HG03378 (cell line): ENCODE data around the gene ATP2B3.
"Not testable (repeated sequence)": the region's sequence is repeated elsewhere in the genome, so short reads cannot be mapped to it uniquely, and the experiment has no call there.

Source experiments
- ATAC-seq: cut with Tn5 transposase; IDR thresholded peaks from one replicate; pipeline ENCODE4 v1.9.1; 2021; ENCODE audit warnings: mild to moderate bottlenecking, moderate library complexity; ENCODE audit not compliant: unreplicated experiment

The ATP2B3 gene

GRCh38 chrX:153592091-153592833, 74.8 kb downstream of the ATP2B3 start:
- ATAC-seq, result no peak

- ATAC-seq, result no peak
Measured at GRCh38 chrX:153592966-153593688, 75.7 kb downstream of the ATP2B3 start.

GRCh38 chrX:153593811-153594500, 76.5 kb downstream of the ATP2B3 start:
- no peak for ATAC-seq

- ATAC-seq, result no peak
Measured at GRCh38 chrX:153595387-153595786, 77.9 kb downstream of the ATP2B3 start.

GRCh38 chrX:153595859-153596857, 78.7 kb downstream of the ATP2B3 start:
- no peak for ATAC-seq

GRCh38 chrX:153596981-153597750, 79.7 kb downstream of the ATP2B3 start:
- no peak for ATAC-seq

- no peak for ATAC-seq
Measured at GRCh38 chrX:153598541-153599191, 81.2 kb downstream of the ATP2B3 start, which contains the start of gene CCNQ. TSS of gene CCNQ (minus strand) at chrX:153599139. CDS start at chrX:153599073, 66 bp downstream.

- ATAC-seq, result peak; percentile 53
Measured at GRCh38 chrX:153599192-153600031, 82.0 kb downstream of the ATP2B3 start.

GRCh38 chrX:153600032-153600373, 82.6 kb downstream of the ATP2B3 start:
- no peak for ATAC-seq

GRCh38 chrX:153600921-153601320, 83.5 kb downstream of the ATP2B3 start:
- no peak for ATAC-seq

- no peak for ATAC-seq
Measured at GRCh38 chrX:153601511-153602110, 84.2 kb downstream of the ATP2B3 start.

- no peak for ATAC-seq
Measured at GRCh38 chrX:153602601-153603000, 85.2 kb downstream of the ATP2B3 start.

- ATAC-seq, result no peak
Measured at GRCh38 chrX:153603131-153603656, 85.8 kb downstream of the ATP2B3 start.

- ATAC-seq, result not testable (repeated sequence)
Measured at GRCh38 chrX:153604666-153605380, 87.4 kb downstream of the ATP2B3 start.

GRCh38 chrX:153606503-153606902, 89.1 kb downstream of the ATP2B3 start:
- no peak for ATAC-seq

GRCh38 chrX:153608376-153608775, 90.9 kb downstream of the ATP2B3 start:
- no peak for ATAC-seq

- no peak for ATAC-seq
Measured at GRCh38 chrX:153608806-153609205, 91.4 kb downstream of the ATP2B3 start.
